NCI-H1048 (cell line): ENCODE data around the gene FBXW8.
A peak's percentile ranks its signal among the peaks of the same experiment; 100 is the strongest.

Experiments
- DNase-seq: peaks from one replicate; lab custom pipeline; 2025; lab: John Stamatoyannopoulos, UW

FBXW8 gene, protein sequence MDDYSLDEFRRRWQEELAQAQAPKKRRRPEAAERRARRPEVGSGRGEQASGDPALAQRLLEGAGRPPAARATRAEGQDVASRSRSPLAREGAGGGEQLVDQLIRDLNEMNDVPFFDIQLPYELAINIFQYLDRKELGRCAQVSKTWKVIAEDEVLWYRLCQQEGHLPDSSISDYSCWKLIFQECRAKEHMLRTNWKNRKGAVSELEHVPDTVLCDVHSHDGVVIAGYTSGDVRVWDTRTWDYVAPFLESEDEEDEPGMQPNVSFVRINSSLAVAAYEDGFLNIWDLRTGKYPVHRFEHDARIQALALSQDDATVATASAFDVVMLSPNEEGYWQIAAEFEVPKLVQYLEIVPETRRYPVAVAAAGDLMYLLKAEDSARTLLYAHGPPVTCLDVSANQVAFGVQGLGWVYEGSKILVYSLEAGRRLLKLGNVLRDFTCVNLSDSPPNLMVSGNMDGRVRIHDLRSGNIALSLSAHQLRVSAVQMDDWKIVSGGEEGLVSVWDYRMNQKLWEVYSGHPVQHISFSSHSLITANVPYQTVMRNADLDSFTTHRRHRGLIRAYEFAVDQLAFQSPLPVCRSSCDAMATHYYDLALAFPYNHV

DNA sequence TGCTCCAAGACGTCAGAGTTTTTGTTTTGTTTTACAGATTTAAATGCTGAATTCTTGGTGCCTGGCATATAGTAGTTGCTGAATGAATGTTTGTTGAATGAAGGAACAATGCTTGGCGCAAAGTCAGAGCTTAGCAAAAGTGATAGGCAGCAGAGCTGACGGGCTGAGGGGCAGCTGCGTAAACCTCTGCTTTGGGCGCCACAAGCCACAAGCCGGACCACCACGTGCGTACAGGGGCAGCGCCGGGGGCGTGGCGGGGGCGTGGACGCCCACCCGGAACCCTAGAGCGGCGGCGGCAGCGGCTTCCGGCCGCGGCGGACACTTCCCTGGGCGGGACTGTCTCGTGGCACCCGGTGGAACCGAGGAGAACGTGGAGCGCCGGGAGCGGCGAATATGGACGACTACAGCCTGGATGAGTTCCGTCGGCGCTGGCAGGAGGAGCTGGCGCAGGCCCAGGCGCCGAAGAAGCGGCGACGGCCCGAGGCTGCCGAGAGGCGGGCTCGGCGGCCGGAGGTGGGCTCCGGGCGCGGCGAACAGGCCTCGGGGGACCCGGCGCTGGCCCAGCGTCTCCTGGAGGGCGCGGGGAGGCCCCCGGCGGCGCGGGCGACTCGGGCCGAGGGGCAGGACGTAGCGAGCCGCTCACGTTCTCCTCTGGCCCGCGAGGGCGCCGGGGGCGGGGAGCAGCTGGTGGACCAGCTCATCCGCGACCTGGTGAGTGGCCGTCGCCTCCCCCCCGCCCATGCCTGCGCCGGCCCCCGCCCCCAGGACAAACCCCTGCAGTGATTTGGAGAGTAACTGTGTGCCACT, at the start of gene FBXW8:
FBXW8 (plus strand) TSS at position 306 of the 807 bp plus-strand sequence; CDS start at position 394, 88 bp downstream.
- DNase-seq, result peak; percentile 49

DNA sequence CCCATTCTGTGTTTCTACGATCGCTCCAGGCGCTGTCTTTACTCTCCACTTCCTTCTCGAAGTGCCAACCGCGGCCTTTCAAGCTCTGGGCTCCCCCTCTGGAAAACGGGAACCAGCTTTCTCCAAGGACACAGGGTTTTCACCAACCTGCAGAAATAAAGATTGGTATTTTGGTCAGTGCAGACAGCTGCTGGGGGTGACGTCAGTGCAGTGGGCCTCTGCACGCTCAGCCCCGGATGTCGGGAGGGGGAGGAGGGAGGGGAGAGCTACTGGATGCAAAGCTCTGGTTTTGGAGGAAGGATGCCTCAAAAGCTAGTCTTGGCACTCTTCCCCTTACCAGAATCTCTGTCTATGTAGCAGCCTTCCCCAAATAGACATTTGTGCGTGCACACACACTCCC, 49.4 kb upstream of the FBXW8 start:
- DNase-seq, result no peak

DNA sequence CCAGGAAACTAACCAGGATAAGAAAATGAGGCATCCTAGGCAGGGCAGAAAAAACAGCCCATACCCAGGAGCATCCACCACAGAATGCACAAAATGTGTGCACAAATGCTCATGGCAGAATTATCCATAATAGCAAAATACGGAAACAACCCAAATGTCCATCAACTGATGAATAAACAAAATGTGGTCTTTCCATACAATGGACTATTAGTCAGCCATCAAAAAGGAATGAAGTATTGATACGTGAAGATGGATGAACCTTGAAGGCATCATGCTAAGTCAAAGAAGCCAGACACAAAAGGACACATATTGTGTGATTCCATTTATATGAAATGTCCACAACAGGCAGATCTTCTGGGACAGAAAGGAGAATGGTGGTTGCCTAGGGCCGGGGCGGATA, 48.6 kb upstream of the FBXW8 start:
- no peak for DNase-seq

DNA sequence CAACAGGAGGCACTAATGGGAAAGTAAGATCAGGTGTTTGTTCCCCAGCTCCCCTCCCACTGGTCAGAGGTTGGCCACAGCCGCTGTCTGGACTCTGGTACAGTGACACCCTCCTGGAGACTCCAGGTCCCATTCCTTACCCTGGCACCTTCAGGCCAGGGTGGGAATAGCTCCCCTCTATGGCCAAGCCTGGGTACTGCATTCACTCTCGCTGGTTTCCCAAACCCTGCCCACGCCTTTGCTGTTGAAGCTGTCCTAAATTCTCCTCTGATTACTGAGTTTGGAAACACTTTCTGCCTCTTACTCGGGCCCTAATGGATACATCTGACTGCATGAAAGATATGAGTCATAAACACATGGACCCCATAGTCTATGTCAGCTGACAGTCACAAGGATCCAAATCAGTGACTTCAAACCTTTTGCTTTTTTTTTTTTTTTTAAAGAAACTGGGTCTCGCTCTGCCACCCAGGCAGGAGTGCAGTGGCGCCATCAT, 47.4 kb upstream of the FBXW8 start:
- DNase-seq, result no peak

DNA sequence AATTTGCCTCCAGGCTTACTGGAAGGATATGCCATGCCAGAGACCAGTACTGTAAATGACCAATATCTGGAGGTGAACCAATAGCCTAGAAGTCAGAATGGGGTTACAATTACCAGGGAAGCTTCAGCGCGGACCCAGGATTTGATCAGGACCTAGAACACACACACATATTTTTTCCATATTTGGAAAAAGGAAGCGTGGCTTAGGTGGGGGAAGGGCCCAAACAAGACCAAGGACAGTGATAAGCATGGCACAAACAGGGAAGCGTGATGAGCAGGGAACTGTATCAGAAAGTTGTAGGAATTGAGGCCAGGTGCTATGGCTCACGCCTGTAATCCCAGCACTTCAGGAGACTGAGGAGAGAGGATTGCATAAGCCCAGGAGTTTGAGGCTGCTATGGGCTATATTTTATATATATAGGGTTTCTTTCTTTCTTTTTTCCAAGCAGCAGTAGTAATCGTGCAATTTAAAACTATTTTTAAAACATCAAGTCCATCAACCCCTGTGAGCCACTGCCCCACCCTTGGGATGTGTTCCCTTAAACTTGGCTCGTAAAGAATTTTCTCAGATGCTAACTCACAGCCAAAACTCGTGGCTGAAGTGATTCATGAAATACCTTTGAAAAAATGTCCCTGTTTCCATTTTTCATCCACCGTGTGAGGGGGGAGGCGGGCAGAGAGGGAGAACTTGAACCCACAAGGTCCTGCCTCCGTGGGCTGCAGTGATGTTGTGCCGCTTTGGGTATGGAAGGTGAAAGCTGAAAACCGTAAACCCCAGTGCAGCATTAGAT, 46.2 kb upstream of the FBXW8 start:
- no peak for DNase-seq

DNA sequence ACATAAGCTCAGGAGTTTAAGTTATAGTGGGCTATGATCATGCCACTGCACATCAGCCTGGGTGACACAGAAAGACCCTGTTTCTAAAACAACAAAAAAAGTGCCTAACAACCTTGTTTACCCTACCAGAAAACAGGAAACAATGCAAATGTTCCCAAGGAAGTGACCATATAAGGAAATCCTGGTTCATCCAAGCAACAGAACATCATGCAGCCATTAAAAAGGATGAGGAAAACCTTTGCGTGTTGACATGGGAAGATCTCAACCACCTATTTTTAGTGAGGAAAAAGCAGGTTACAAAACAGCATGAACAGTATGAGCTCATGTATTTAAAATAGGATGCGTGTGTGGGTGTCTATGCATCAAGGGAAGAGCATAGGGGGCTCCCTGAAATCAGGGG, 43.2 kb upstream of the FBXW8 start:
- DNase-seq, result no peak

DNA sequence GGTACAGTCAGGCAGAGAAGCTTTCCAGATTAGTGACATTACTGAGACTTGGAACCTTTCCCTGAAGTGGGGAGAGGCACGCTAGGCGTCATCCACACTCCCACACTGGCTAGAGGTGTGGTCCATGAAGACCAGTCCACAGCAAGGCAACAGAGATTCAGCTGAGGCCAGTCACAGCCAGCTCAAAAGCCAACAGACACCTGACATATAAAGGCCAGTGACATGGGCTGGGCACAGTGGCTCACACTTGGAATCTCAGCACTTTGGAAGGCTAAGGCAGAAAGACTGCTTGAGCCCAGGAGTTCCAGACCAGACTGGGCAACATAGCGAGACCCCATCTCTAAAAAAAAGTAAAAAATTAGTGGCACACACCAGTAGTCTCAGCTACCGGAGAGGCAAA, 40.4 kb upstream of the FBXW8 start:
- no peak for DNase-seq

DNA sequence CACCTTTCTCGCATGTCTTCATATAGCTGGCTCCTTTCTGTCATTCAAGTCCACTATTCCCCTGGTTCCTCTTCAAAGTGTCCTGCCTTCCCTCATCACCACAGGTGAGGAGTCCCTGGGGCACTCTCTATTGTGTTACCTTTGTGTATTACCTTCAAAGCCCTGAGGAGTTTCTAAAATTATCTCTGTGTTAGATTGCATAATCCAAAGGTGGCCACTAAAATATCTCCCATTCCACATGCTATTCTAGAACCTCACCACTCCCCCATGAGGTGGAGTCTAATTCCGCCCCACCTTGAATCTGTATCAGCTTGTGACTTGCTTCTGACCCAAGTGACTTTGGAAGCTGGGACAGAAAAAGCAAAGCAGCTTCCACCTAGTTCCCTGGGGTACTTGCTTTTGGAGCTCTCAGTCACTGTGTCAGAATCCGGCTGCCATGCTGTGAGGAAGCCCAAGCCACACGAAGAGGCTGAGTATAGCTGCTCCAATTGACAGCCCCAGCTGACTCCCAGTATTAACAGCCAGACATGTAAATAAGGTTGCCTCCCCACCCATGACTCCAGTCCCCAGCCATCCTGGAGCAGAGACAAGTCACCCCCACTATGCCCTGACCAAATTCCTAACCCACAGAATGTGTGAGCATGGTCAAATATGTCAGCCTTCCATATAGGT, 36.3 kb upstream of the FBXW8 start:
- DNase-seq, result no peak

DNA sequence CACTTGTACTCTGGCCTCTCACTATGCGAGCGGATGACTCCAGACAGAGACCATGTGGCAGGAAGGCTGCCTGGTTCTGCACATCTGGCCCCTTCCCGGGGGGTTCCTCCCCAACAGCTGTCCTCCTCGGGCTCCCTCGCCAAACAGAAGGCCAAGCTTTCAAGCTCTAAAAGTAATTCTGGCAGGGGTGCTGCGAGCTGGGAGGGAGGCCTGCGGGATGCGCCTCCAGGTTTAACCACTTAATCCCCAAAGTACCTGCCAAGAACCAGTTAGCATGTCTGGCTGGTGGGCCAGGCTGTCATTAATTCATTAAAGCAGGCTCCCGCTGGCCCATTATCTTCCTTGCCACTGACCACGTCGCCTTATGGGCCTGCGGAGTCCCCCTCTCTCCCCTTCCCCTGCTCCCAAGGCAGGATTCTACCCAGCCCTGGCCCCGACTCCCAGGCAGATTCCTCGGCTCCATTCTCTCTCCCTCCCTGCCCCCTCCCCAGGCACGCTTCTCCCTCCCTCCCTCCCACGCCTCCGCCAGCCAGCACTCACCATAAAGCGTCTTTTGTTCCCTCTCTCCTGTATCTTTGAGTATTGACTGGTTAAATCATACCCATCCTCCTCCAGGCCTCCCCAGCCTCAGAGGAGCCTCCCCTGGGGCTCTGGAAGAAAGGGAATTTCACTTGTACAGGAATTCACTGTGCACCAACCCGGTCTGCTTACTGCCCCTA, 34.4 kb upstream of the FBXW8 start:
- DNase-seq, result no peak

DNA sequence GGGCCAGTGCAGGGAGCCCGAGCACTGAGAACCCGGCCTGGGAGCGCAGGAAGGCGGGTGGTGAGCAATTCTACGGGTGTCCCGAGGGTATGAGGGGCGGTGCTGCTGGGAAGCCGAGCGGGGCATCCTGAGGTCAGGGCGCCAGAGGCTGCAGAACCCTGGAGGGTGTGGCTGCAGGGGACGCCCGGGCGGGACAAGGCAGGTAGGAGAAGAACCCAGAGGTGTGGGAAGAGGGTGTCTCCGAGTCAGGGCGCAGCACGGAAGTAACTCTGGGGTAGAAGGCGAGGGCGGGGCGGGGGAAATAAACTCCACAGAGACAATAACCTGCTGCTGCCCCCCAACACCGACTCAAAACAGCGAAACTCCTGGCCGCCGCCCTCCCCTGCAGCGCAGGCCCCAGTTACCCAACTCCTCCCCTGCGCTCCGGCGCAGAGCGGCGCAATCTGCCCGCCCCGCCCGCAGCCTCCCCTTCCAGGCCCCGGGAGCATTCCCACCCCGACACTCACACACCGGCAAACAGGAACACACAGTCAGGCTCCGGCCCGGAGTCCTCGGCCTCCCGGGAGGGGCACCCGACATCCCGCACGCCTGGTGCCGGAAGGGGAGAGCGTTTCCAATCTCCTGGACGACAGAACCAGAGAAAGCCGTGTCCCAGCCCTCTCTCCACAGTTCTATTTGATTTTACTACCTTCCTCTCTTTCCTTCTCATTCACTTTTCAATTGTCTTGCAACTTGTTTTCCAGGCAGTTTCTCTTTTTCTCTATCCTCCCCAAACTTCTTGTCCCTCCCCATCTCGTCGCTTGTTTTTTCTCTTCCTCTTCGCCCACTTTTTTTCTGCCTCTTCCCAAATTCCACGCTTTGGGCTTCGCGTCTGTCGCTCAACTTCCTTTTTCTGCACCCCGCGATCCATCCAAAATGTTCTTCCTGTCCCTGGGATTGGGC, 31.9 kb upstream of the FBXW8 start:
- DNase-seq, result no peak

DNA sequence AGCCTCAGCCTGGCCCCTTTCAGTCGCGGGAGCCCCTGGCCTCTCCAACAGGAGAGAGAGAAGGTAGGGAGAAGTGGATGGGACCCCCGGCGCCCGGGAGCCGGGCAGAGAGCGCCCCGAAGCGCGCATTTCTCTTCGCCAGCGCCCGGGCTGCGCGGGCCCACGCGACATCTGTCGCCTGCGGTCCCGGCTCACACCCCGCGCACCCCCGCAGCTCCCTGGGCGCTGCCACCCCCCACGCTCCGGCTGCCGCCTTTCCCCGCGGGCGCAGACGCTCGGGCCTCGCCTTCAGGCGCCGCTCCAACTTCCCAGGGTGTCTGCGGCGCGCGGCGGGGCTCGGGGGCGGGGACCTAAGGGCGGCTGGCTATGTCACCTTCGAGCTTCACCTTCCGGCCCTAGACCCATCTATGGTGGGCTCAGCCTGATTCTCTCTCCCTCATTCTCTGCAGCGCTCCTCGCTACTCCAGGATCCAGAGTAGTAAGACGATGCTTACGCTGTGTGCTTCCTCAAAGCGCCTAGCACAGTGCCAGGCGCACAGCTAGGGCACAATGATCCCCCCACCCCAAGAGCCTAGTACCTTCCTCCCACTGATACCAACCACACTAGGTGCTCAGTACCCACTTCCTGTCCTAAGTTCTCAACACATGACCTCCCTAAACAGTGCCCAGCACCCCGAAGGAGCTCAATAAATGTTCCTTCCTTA, 31.1 kb upstream of the FBXW8 start:
- no peak for DNase-seq

DNA sequence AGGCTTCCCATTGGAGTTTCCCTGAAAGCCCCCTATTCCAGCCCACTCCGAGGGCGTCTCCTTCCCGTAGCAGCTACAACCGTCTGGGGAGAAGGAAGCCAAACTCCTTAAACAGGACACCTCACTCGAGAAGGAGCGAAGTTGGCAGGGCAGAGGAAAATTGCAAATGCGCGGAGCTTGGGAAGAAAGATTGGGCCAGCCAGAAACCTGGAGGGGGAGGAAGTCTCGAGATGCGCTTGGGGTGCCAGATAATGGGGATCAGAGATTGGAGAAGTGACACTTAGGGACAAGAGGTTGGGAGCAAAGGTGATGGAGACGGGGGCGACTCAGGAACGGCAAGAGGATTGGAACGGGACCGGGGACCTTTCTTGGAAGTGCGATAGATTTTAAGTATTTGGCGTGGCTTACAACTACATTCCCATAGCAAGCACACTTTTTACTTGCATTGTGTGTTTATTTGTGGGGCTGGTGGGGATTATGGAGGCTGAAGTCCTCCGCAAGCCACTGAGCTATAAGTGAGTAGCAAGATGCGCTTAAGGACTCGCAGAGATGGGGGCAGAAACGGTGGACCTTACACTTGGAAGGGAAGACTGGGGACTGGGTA, 30.4 kb upstream of the FBXW8 start:
- no peak for DNase-seq

DNA sequence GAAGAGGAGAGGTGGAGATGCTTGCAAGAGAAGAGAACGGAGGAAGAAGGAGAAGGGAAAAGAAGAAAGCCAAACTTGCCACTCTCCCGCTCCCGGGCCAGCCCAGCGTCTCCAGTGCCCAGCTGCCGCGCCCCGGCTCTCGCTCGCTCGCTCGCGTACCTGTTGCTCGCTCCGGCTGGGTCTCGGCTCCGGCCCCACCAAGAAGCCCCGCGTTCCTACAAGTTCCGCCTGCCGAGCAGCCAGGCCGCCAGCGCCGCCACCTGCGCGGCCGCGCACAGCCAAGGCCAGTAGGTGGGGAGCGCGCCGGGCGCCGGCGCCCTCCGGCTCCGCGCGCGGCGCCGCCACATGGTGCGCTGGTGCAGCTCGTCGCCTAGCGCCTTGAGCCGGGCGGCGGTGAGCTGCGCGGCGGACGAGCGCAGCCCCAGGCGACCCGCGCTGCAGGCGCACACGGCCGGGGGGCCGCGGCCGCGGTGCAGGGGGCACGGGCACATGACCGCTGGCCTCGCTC, 29.9 kb upstream of the FBXW8 start:
- no peak for DNase-seq

DNA sequence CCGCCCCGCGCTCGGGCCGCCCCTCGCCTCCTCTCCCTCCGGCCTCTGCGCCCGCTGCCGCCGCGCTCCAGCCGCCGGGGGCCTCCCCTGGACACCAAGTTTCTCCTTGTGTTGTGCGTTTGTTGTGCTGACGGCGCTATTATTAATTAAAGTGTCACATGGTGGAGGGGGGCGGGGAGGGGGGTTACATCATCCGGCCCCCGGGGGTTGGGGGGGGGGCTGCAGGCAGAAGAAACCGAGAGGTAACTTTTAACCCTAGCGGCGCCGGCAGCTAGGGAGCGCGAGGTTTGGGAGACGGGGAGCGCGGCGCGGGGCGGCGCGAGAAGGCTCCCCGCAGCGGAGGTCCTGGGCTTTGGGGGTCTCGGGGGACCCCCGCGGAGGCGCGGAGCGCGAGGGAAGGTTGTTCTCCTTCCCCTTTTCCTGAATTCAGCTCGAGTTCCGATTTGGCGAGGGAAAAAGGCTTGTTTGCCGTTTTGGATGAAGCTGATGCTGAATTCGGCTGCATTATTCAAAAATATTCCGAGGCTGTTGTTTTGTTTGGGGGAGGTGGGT, 29.3 kb upstream of the FBXW8 start, which contains the start of gene HRK:
HRK (minus strand) TSS at position 117 of the 552 bp plus-strand sequence. CDS start 134 bp downstream, outside the sequence.
- DNase-seq, result no peak

DNA sequence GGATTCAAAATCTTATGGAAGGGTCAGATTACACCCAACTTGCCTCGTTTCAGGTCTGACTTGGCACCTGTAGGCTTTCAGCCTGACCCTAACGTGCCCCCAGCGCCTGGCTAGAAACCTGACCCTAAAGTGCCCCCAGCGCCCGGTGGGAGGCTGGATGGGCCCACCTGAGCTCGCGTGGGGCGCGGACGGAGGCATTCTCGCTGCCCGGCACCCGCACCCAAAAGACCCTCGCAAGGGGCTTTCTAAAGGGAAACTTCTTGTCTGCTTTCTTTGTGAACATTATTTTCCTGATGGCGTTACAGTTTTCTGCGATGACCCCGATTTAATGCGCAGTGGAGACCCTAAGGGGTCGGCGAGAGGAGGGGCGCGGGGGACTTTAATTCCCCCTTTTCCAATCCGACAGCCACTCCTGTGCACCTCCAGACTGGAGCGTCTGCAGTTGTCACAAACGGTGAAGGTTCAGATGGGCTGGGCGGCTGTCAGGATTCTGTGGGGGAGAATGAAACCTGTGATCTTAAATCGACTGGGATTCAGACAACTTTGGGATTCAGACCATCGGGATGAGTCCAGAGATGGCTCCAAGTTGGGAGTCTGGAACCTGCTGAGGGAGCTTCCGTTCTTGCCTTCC, 28.8 kb upstream of the FBXW8 start:
- DNase-seq, result no peak

DNA sequence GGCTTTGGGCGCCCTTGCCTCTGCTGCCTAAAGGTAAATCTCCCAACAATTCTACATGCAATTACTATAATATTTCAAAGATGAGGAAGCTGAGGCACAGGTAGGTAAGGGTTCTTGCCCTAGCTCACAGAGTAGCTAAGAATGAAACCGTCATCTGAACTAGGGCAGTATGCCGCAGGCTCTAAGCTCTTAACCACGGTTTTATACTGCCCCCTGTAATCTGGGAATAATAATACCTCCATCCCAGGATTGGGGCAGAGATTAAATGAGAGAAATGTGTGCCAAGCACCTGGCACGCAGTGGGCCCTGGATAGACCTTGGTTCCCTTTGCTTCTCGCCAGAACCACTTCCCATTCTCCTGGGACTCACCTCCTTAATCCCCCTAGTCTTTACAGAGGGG, 28.0 kb upstream of the FBXW8 start:
- no peak for DNase-seq

DNA sequence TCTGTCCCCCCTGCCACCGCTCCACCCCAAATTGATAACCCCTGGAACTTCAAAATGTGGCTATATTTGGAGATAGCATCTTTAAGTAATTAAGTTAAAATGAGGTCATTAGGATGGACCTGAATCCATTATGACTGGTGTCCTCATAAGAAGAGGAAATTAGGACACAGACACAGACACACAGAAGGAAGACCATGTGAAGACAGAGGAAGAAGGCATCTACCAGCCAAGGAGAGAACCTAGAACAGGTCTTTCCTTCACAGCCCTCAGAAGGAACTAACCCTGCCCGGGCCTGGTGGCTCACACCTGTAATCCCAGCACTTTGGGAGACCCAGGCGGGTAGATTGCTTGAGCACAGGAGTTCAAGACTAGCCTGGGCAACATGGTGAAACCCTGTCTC, 25.9 kb upstream of the FBXW8 start:
- DNase-seq, result no peak
